Mucosa of rectum (tissue), 2 donors: Measurements from ENCODE around the gene GABRA1.

ENCODE experiments used
- H3K27ac ChIP-seq, 2 donors: one replicate each; pipeline ENCODE4 v1.7.0; 2013; ENCODE audit warnings: inconsistent platforms in 2 of 2, low read depth in 2 of 2, low read length in 2 of 2
- H3K27me3 ChIP-seq, 2 donors: one replicate each; pipeline ENCODE4 v1.7.0; 2013; ENCODE audit warnings: low read length in 2 of 2; ENCODE audit not compliant: control insufficient read depth in 2 of 2, insufficient read depth in 2 of 2
- H3K36me3 ChIP-seq, 2 donors: one replicate each; pipeline ENCODE4 v1.7.0; 2013; ENCODE audit warnings: low read length in 2 of 2; ENCODE audit not compliant: control insufficient read depth in 2 of 2, insufficient read depth in 2 of 2
- H3K4me1 ChIP-seq, 2 donors: one replicate each; pipeline ENCODE4 v1.7.0; 2013; ENCODE audit warnings: low read length in 2 of 2, mild to moderate bottlenecking in 1 of 2; ENCODE audit not compliant: control insufficient read depth in 2 of 2, insufficient read depth in 2 of 2
- H3K4me3 ChIP-seq, 2 donors: one replicate each; pipeline ENCODE4 v1.7.0; 2013; ENCODE audit warnings: low read length in 2 of 2
- H3K9ac ChIP-seq, 2 donors: one replicate each; pipeline ENCODE4 v1.7.0; 2013; ENCODE audit warnings: low read length in 2 of 2, low read depth in 1 of 2, mild to moderate bottlenecking in 1 of 2
- H3K9me3 ChIP-seq, 2 donors: one replicate each; pipeline ENCODE4 v1.7.0; 2013; ENCODE audit warnings: low read length in 2 of 2; ENCODE audit not compliant: control insufficient read depth in 2 of 2
- donor health status: healthy.
- donor health status: Normal muscosa, but diverticular disease.

GABRA1 gene

GRCh38 chr5:161946911-161947310 is 99.0 kb downstream of the GABRA1 start:
- Histone ChIP-seq H3K9ac (no peak overlapping the region), H3K27me3 (no peaks in the 10 kb centered on the region), H3K36me3 (no peaks in the 10 kb centered on the region), H3K9me3 (no peaks in the 10 kb centered on the region), H3K4me1 (no peaks in the 10 kb centered on the region), H3K27ac (no peak overlapping the region), H3K4me3 (no peak overlapping the region)
